Left ventricle myocardium superior (tissue), 1 donor: Measurements from ENCODE around the gene ZNF608. TPM values are rescaled to one million over a fixed set of nuclear protein-coding genes. Genes with fewer than 3 reads are reported as not detected.
A peak's percentile ranks its signal among the peaks of the same experiment; 100 is the strongest.

Experiments
- ATAC-seq: fragments of 200-7000 bp; cut with Tn5 transposase; one replicate; pipeline ENCODE4 v1.9.1; 2020; ENCODE audit warnings: mild to moderate bottlenecking, moderate library complexity
- DNase-seq: peaks from one replicate; pipeline ENCODE4 v3.0.0-alpha.2; 2020
- intact Hi-C: fragments of 100-400 bp; cut with micrococcal nuclease; formaldehyde crosslinking; loops from one replicate; pipeline ENCODE4 v1.11.0; 2022
- long read RNA-seq: library from polyadenylated mRNA; unstranded; transcript quantifications from one replicate; pipeline ENCODE4 v2.0.0, GENCODE V29; 2021
- total RNA-seq: library from RNA; stranded (reverse); fragmentation: NEBNext Ultra II Directional; extraction: Animal tissue kit (Norgen Biotek cat#: 25700); gene quantifications from one replicate; pipeline ENCODE4 v1.2.1, GENCODE V29; 2021
- donor health status: DM: no; HTN: yes; CAD: no; lungs with severe emphysema.

The ZNF608 gene
- 18.2 TPM for total RNA-seq
- long read RNA-seq, partial matches to known transcripts, result 0 of 3 reads
- long read RNA-seq, other reads (novel, unspliced or antisense), result 1 of 3 reads

- intact Hi-C loops, result loop anchor here (5.0 kb wide), 1 partner anchor 94 kb away; no protein-coding TSS in a partner anchor
- no peak for ATAC-seq
- peak; percentile 26 for DNase-seq
Observed at GRCh38 chr5:124745928-124746915, at the start of gene ZNF608. ZNF608 (minus strand) TSS chr5:124746639; CDS start chr5:124744989, 1,650 bp downstream.

- intact Hi-C loops, result no loop called here
Observed at GRCh38 chr5:124795829-124796228, 49.4 kb upstream of the ZNF608 start.

GRCh38 chr5:124790895-124791732 is 44.7 kb upstream of the ZNF608 start:
- DNase-seq (no peak), ATAC-seq (no peak)
- intact Hi-C loops, result no loop called here

More at GRCh38 chr5:124795829-124796228, 49.4 kb upstream of the ZNF608 start:
- DNase-seq (no peak), ATAC-seq (no peak)

- no peak for DNase-seq
- ATAC-seq, result no peak
- intact Hi-C loops, result no loop called here
Observed at GRCh38 chr5:124790301-124790894, 44.0 kb upstream of the ZNF608 start.

GRCh38 chr5:124789104-124789605 is 42.7 kb upstream of the ZNF608 start:
- intact Hi-C loops, result no loop called here
- DNase-seq (no peak), ATAC-seq (no peak)

- peak; percentile 28 for ATAC-seq
- intact Hi-C loops, result no loop called here
- no peak for DNase-seq
Observed at GRCh38 chr5:124783794-124784193, 37.4 kb upstream of the ZNF608 start.

GRCh38 chr5:124783285-124783684 is 36.8 kb upstream of the ZNF608 start:
- DNase-seq (no peak), ATAC-seq (no peak)
- intact Hi-C loops, result no loop called here

GRCh38 chr5:124782262-124782661 is 35.8 kb upstream of the ZNF608 start:
- ATAC-seq (no peak), DNase-seq (no peak)
- intact Hi-C loops, result no loop called here

GRCh38 chr5:124780011-124780410 is 33.6 kb upstream of the ZNF608 start:
- ATAC-seq (no peak), DNase-seq (no peak)
- intact Hi-C loops, result no loop called here

- ATAC-seq (no peak), DNase-seq (no peak)
- intact Hi-C loops, result no loop called here
Observed at GRCh38 chr5:124773315-124774311, 27.2 kb upstream of the ZNF608 start.

- DNase-seq (no peak), ATAC-seq (no peak)
- intact Hi-C loops, result no loop called here
Observed at GRCh38 chr5:124772457-124773200, 26.2 kb upstream of the ZNF608 start.

- intact Hi-C loops, result no loop called here
- ATAC-seq, result no peak
- no peak for DNase-seq
Observed at GRCh38 chr5:124771761-124772160, 25.3 kb upstream of the ZNF608 start.

- intact Hi-C loops, result no loop called here
- DNase-seq (no peak), ATAC-seq (no peak)
Observed at GRCh38 chr5:124764992-124765611, 18.7 kb upstream of the ZNF608 start.

- DNase-seq (no peak), ATAC-seq (no peak)
- intact Hi-C loops, result no loop called here
Observed at GRCh38 chr5:124764585-124764984, 18.1 kb upstream of the ZNF608 start.

- ATAC-seq, result no peak
- DNase-seq, result no peak
- intact Hi-C loops, result no loop called here
Observed at GRCh38 chr5:124761010-124761409, 14.6 kb upstream of the ZNF608 start.

- intact Hi-C loops, result no loop called here
- no peak for DNase-seq
- ATAC-seq, result no peak
Observed at GRCh38 chr5:124760608-124761007, 14.2 kb upstream of the ZNF608 start.

GRCh38 chr5:124755565-124755964 is 9.1 kb upstream of the ZNF608 start:
- intact Hi-C loops, result no loop called here
- ATAC-seq, result no peak

More at GRCh38 chr5:124755565-124755964, 9.1 kb upstream of the ZNF608 start:
- no peak for DNase-seq
